Measurements from ENCODE around the gene ITGBL1. TPM values are rescaled to one million over a fixed set of nuclear protein-coding genes. Genes with fewer than 3 reads are reported as not detected.

Gene ITGBL1
- total and polyA plus RNA-seq, 2 of the 4 experiments (the other 2 are of a cell fraction), result 22.2 to 24.2 TPM

DNA sequence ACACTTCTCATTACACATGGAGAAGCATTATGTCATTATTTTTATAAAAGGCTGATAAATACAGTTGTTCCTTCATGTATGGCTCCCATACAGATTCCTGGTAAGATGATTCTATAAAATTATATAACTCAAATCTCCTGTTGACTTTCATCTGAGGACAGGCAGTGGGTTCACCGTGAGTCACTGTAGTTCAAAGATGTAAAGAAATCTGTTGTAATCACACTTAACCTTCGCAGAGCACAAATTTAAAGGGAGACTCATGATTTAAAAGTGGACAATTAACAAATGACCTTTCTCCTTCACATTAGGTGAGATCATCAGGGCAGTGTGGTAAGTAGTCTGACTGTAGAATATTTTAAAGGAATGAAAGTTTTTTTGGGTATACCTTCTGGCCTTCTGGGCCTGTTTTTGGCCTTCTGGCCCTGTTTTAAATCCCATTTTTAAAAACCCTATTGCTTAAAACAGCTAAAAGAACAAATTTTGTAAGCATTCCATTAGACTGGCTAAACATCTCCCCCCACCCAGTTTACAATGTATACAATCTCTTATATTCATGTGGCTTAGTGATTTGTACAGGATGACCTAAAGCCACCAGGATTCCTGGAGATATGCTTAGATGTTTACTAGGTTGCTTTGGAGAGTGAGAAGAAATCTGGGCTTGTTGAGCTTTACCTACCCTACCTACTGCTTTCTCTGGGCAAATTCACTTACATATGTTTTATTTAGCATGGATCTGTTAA, 171.2 kb downstream of the ITGBL1 start:
- Histone ChIP-seq H3K18ac (ENCODE audit: low read depth, low read length) (peak overlapping the region; percentile 54; the same call in 1 of the 2 replicates), H2AK5ac (ENCODE audit: low read depth, low read length) (no peak overlapping the region), H2BK120ac (ENCODE audit: low read depth, low read length) (0 out of 2 replicates have a peak overlapping the region, but pooled peaks have one; percentile 0), H3K4ac (ENCODE audit: low read depth, low read length) (no peak overlapping the region), H3K56ac (ENCODE audit: extremely low read depth, insufficient read depth, low read length) (no peak overlapping the region), H3K23ac (ENCODE audit: low read depth, low read length) (no peak overlapping the region), H2BK20ac (ENCODE audit: low read depth, low read length) (no peak overlapping the region), H3K36me3 (ENCODE audit: control insufficient read depth, insufficient read depth, low read length) (no peaks in the 10 kb centered on the region), H3K9me1 (ENCODE audit: insufficient read depth, low read length) (0 out of 2 replicates have a peak, but pooled peaks cover 3% of the 10 kb centered on the region), H3K27ac (ENCODE audit: insufficient read depth, low read length) (no peak overlapping the region), H3K9me3 (ENCODE audit: control insufficient read depth, insufficient read depth, low read length) (no peaks in the 10 kb centered on the region), H3K4me3 (ENCODE audit: insufficient read depth, low read depth, low read length) (no peak overlapping the region), H2BK15ac (ENCODE audit: low read depth, low read length) (no peak overlapping the region), H3K79me1 (ENCODE audit: low read depth in 1 of 2, low read length in 2 of 2) (no peaks in the 10 kb centered on the region), H3K4me2 (ENCODE audit: low read depth, low read length) (peak overlapping the region; percentile 61; the same call in 1 of the 2 replicates), H4K8ac (ENCODE audit: low read depth in 2 of 2, low read length in 2 of 2) (0 out of 4 replicates have a peak overlapping the region, but pooled peaks of 1 of the 2 experiments have one; percentile 72), H4K91ac (ENCODE audit: insufficient read depth, low read depth, low read length) (no peak overlapping the region), H3K9ac (ENCODE audit: low read depth, low read length) (no peak overlapping the region; the same call in 1 of the 2 replicates), H3K14ac (replicated peaks; ENCODE audit: low read depth, low read length) (no peak overlapping the region), H2BK5ac (ENCODE audit: low read depth, low read length, poor library complexity, severe bottlenecking) (peak overlapping the region; percentile 2), H2AK9ac (replicated peaks; ENCODE audit: low read depth, low read length, poor library complexity) (no peak overlapping the region), H2AFZ (replicated peaks; ENCODE audit: low read length, poor library complexity) (no peak overlapping the region), H3K27me3 (ENCODE audit: control insufficient read depth, insufficient read depth, low read length) (no peaks in the 10 kb centered on the region), H4K20me1 (ENCODE audit: insufficient read depth, low read length) (no peaks in the 10 kb centered on the region), H3K4me1 (ENCODE audit: control insufficient read depth, insufficient read depth, low read length) (peaks cover 4% of the 10 kb centered on the region; the same call in 1 of the 2 replicates), H4K5ac (ENCODE audit: low read depth, low read length) (peak overlapping the region; percentile 35; the same call in 1 of the 2 replicates)
- dilution Hi-C loops (cut with HindIII; ENCODE audit: low sequenced_read_pairs, unreplicated experiment) (no loop called here), in situ Hi-C loops (cut with MboI; ENCODE audit: low sequenced_read_pairs) (no loop called here), intact Hi-C loops (cut with micrococcal nuclease) (no loop called here)
- no CpG with 5 or more reads among the region's 2 CpGs for WGBS, 2 experiments (ENCODE audit: extremely low coverage in 2 of 2, insufficient read length in 1 of 2)
- ChIA-PET CTCF (no interaction called here), POLR2A (ENCODE audit: unreplicated experiment) (no interaction called here)
- no TSS peak for BruUV-seq (replicated peaks)
- ATAC-seq (ENCODE audit: low read depth) (peak; percentile 62), DNase-seq (peak; percentile 24)
- TF ChIP-seq RFX5 (IDR thresholded peaks at IDR 0.05; ENCODE audit: low read depth, low read length) (no peak), CHD1 (IDR thresholded peaks at IDR 0.05; ENCODE audit: low read depth, low read length) (no peak), RAD21 (IDR thresholded peaks at IDR 0.05; ENCODE audit: low read length) (no peak)

Data from IMR-90 (cell line).